Measurements from ENCODE around the gene RETSAT.
"Not testable (repeated sequence)": the region's sequence is repeated elsewhere in the genome, so short reads cannot be mapped to it uniquely, and the experiment has no call there.

RETSAT gene

GRCh38 chr2:85329701-85330100 is 24.6 kb downstream of the RETSAT start:
- not testable (repeated sequence) for DNase-seq

- no peak for DNase-seq
Observed at GRCh38 chr2:85329181-85329651, 25.1 kb downstream of the RETSAT start.

GRCh38 chr2:85327822-85328617 is 26.3 kb downstream of the RETSAT start, which contains the start of gene TGOLN2:
Gene TGOLN2 (minus strand): TSS chr2:85327989. CDS start chr2:85327962, 27 bp downstream.
- peak; percentile 94 for DNase-seq

- DNase-seq, result no peak
Observed at GRCh38 chr2:85327160-85327821, 27.0 kb downstream of the RETSAT start.

GRCh38 chr2:85326406-85327159 is 27.7 kb downstream of the RETSAT start:
- no peak for DNase-seq

- no peak for DNase-seq
Observed at GRCh38 chr2:85325466-85325811, 28.9 kb downstream of the RETSAT start.

- DNase-seq, result no peak
Observed at GRCh38 chr2:85324639-85325465, 29.5 kb downstream of the RETSAT start.

- not testable (repeated sequence) for DNase-seq
Observed at GRCh38 chr2:85323988-85324367, 30.4 kb downstream of the RETSAT start.

GRCh38 chr2:85323351-85323987 is 30.9 kb downstream of the RETSAT start:
- DNase-seq, result no peak

GRCh38 chr2:85319796-85320195 is 34.5 kb downstream of the RETSAT start:
- no peak for DNase-seq

GRCh38 chr2:85318222-85319074 is 35.9 kb downstream of the RETSAT start:
- DNase-seq, result no peak

- not testable (repeated sequence) for DNase-seq
Observed at GRCh38 chr2:85315921-85316320, 38.4 kb downstream of the RETSAT start.

GRCh38 chr2:85314884-85315242 is 39.5 kb downstream of the RETSAT start:
- DNase-seq, result no peak

- no peak for DNase-seq
Observed at GRCh38 chr2:85312404-85312803, 41.9 kb downstream of the RETSAT start.

GRCh38 chr2:85310330-85310729 is 44.0 kb downstream of the RETSAT start:
- DNase-seq, result no peak

GRCh38 chr2:85309699-85310321 is 44.5 kb downstream of the RETSAT start:
- DNase-seq, result no peak

GRCh38 chr2:85308896-85309555 is 45.3 kb downstream of the RETSAT start:
- peak; percentile 56 for DNase-seq

- DNase-seq, result no peak
Observed at GRCh38 chr2:85308201-85308600, 46.1 kb downstream of the RETSAT start.

GRCh38 chr2:85307527-85307897 is 46.8 kb downstream of the RETSAT start:
- DNase-seq, result no peak

Data from NCI-H1694 treated with DMSO at 0.1 percent for 48 hours (cell line).